Astrocyte (in vitro differentiated cells and primary cell): ENCODE results near the gene UQCC5.

Experiments used
- CTCF ChIP-seq: IDR thresholded peaks from 2 replicates; pipeline ENCODE4 v1.5.1; 2011; ENCODE audit warnings: low read depth, mild to moderate bottlenecking, inconsistent platforms, low read length, moderate library complexity; ENCODE audit not compliant: insufficient read depth
- EZH2 ChIP-seq: IDR thresholded peaks from 2 replicates; pipeline ENCODE4 v1.6.1; 2012; ENCODE audit warnings: mild to moderate bottlenecking, low read length, inconsistent platforms; ENCODE audit not compliant: insufficient read depth

GRCh38 chr3:52563984-52564383 is 27.6 kb downstream of the UQCC5 start:
- TF ChIP-seq EZH2 (no peak), CTCF (no peak)
